Peyer's patch (tissue), 4 donors: Measurements from ENCODE around the gene SLC31A2.

ENCODE experiments used
- POLR2A ChIP-seq, 2 donors: fragments of 450-650 bp; IDR thresholded peaks; one replicate each; pipeline ENCODE4 v1.5.1; 2017; ENCODE audit warnings: antibody characterized with exemption in 2 of 2, mild to moderate bottlenecking in 2 of 2, moderate library complexity in 2 of 2
- TF ChIP-seq, protein P1 (sequence below), 6 experiments: fragments of 450-650 bp in 4 of 6; fragments of 200-600 bp in 2 of 6; sonication (generic) in 1 of 6; IDR thresholded peaks; one replicate each; pipeline ENCODE4 v1.5.1; 2017 to 2019; ENCODE audit warnings: antibody characterized with exemption in 6 of 6, mild to moderate bottlenecking in 3 of 6, moderate library complexity in 1 of 6

DNA sequence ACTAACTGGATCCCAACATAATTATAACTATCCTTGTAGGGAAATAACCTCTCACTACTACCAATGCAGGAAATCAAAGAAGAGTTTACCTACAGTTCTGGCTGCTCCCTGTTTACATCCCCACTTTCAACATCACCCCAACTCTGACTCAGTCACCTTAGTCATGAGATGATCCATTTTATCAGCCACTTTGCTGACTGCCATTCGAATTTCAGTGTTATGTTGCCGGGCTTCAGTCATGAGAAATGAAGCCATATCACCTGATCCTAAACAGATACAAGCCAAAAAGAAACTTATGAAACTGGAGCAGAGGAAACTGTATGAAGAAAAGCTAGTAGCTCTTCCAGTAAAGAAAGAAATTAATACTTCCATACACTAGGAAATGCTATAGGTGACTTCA lies 33.7 kb downstream of the SLC31A2 start:
- no peak for TF ChIP-seq POLR2A (IDR thresholded peaks at IDR 0.05)
- TF ChIP-seq, protein P1, sequence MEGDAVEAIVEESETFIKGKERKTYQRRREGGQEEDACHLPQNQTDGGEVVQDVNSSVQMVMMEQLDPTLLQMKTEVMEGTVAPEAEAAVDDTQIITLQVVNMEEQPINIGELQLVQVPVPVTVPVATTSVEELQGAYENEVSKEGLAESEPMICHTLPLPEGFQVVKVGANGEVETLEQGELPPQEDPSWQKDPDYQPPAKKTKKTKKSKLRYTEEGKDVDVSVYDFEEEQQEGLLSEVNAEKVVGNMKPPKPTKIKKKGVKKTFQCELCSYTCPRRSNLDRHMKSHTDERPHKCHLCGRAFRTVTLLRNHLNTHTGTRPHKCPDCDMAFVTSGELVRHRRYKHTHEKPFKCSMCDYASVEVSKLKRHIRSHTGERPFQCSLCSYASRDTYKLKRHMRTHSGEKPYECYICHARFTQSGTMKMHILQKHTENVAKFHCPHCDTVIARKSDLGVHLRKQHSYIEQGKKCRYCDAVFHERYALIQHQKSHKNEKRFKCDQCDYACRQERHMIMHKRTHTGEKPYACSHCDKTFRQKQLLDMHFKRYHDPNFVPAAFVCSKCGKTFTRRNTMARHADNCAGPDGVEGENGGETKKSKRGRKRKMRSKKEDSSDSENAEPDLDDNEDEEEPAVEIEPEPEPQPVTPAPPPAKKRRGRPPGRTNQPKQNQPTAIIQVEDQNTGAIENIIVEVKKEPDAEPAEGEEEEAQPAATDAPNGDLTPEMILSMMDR (IDR thresholded peaks at IDR 0.05): no peak
